Keratinocyte (primary cell): Measurements from ENCODE around the gene ICE2. TPM values are rescaled to one million over a fixed set of nuclear protein-coding genes. Genes with fewer than 3 reads are reported as not detected.
A peak's percentile ranks its signal among the peaks of the same experiment; 100 is the strongest.

Source experiments
- DNase-seq: peaks from one replicate; pipeline ENCODE4 v3.0.0-alpha.2; 2011; ENCODE audit warnings: low read depth, missing footprints, low spot score
- FAIRE-seq: peaks from 2 replicates; lab custom pipeline; 2011; peaks lifted over from hg19 to GRCh38; lab: Jason Lieb, UNC
- H2AFZ ChIP-seq: 2 replicates; pipeline ENCODE4 v1.6.0; 2012; ENCODE audit warnings: low read length, control low read depth, inconsistent platforms; ENCODE audit not compliant: control insufficient read depth
- H3K27ac ChIP-seq: 2 replicates; pipeline ENCODE4 v1.5.1; 2011; ENCODE audit warnings: low read length; ENCODE audit not compliant: control insufficient read depth, insufficient read depth
- H3K27me3 ChIP-seq: 3 replicates; pipeline ENCODE4 v1.6.0; 2011; ENCODE audit warnings: low read length; ENCODE audit not compliant: control insufficient read depth, insufficient read depth; ENCODE audit errors: extremely low read depth
- H3K36me3 ChIP-seq, 2 experiments: 2 replicates in 1 of 2; 3 replicates in 1 of 2; pipeline ENCODE4 v1.5.1; 2011; ENCODE audit warnings: low read length in 2 of 2, mild to moderate bottlenecking in 1 of 2; ENCODE audit not compliant: control insufficient read depth in 2 of 2, insufficient read depth in 2 of 2; ENCODE audit errors: extremely low read depth in 1 of 2
- H3K4me1 ChIP-seq: 3 replicates; pipeline ENCODE4 v1.5.1; 2011; ENCODE audit warnings: low read length; ENCODE audit not compliant: control insufficient read depth, insufficient read depth; ENCODE audit errors: extremely low read depth
- H3K4me2 ChIP-seq: 3 replicates; pipeline ENCODE4 v1.6.0; 2011; ENCODE audit warnings: low read depth, low read length; ENCODE audit not compliant: control insufficient read depth, insufficient read depth; ENCODE audit errors: extremely low read depth
- H3K4me3 ChIP-seq, 3 experiments: fragments of 200-600 bp in 1 of 3; sonication (generic) in 1 of 3; 2 replicates in 2 of 3; 3 replicates in 1 of 3; pipeline ENCODE4 v1.5.1; 2011 to 2016; ENCODE audit warnings: low read length in 3 of 3, mild to moderate bottlenecking in 3 of 3, control low read depth in 2 of 3, inconsistent platforms in 1 of 3, low read depth in 1 of 3, mixed read lengths in 1 of 3, mixed run types in 1 of 3, moderate library complexity in 1 of 3; ENCODE audit not compliant: control insufficient read depth in 2 of 3, insufficient read depth in 2 of 3; ENCODE audit errors: extremely low read depth in 1 of 3
- H3K79me2 ChIP-seq: 2 replicates; pipeline ENCODE4 v1.6.0; 2012; ENCODE audit warnings: low read length; ENCODE audit not compliant: control insufficient read depth, insufficient read depth
- H3K9ac ChIP-seq: 3 replicates; pipeline ENCODE4 v1.6.0; 2011; ENCODE audit warnings: low read length; ENCODE audit not compliant: control insufficient read depth, insufficient read depth; ENCODE audit errors: extremely low read depth
- H3K9me1 ChIP-seq: 3 replicates; pipeline ENCODE4 v1.6.0; 2011; ENCODE audit warnings: low read length; ENCODE audit not compliant: control insufficient read depth, insufficient read depth; ENCODE audit errors: extremely low read depth
- H3K9me3 ChIP-seq: 2 replicates; pipeline ENCODE4 v1.5.1; 2012; ENCODE audit warnings: low read depth, low read length; ENCODE audit not compliant: control insufficient read depth
- H4K20me1 ChIP-seq: 3 replicates; pipeline ENCODE4 v1.6.0; 2011; ENCODE audit warnings: low read length; ENCODE audit not compliant: control insufficient read depth, insufficient read depth; ENCODE audit errors: extremely low read depth
- EZH2 ChIP-seq: IDR thresholded peaks from one replicate; pipeline ENCODE4 v1.6.1; 2012; ENCODE audit warnings: inconsistent platforms, mild to moderate bottlenecking, low read length, moderate library complexity
- dilution Hi-C: fragments of 300-500 bp; cut with MboI; formaldehyde crosslinking; loops from one replicate; pipeline ENCODE4 v1.7.0; 2020; ENCODE audit warnings: low sequenced_read_pairs; ENCODE audit not compliant: extremely low pct_ligation_motif_present
- polyA plus RNA-seq, 5 experiments: library from polyadenylated mRNA; depleted of rRNA in 3 of 5; stranded (reverse) in 3 of 5; stranded (forward) in 1 of 5; unstranded in 1 of 5; fragments of >200 nt; gene quantifications; 1 replicate in 1 of 5; 2 replicates in 3 of 5; 3 replicates in 1 of 5; pipeline versions ENCODE4 v1.2.1 to v1.2.3, GENCODE V29; 2011 to 2012; ENCODE audit warnings: missing spikeins in 2 of 5, low read depth in 1 of 5, low replicate concordance in 1 of 5
- TF ChIP-seq, protein P1 (sequence below), 3 experiments: IDR thresholded peaks in 1 of 3; conservative IDR thresholded peaks in 1 of 3; optimal IDR thresholded peaks in 1 of 3; 2 replicates in 2 of 3; 3 replicates in 1 of 3; pipeline versions ENCODE3 to v1.5.1; 2011; ENCODE audit warnings: low read length in 3 of 3, mild to moderate bottlenecking in 3 of 3, moderate library complexity in 2 of 3, control low read depth in 1 of 3, inconsistent platforms in 1 of 3; ENCODE audit not compliant: insufficient read depth in 2 of 3; ENCODE audit errors: extremely low read depth in 1 of 3

The ICE2 gene
- polyA plus RNA-seq, 1 donor (not counting 4 experiments of a cell fraction or from before 2014, with no cell fraction given) = 34.1 TPM

DNA sequence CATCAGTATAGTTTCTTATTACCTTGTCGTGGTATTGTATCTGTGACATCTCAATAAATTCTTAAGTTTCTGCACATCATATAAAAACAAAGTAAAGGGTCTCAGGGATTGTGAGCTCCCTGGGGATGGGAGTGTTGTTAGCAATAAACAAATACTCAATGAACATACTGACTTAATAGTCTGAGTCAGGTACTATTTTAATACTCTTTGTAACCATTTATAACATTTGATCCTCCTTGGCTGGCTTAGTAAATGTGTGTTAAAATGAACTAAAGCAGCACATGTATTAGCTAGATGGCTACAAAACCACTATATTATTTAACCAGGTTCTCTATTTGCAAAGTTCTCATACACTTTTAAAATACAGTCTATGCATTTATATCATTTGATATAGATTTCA, 1.8 kb downstream of the ICE2 start:
- H3K27me3 ChIP-seq = no peaks in the 10 kb centered on the region
- peak overlapping the region in 1 of 3 experiments; percentile 89 for H3K4me3 ChIP-seq
- H3K9me1 ChIP-seq = no peaks in the 10 kb centered on the region
- no peak overlapping the region for H2AFZ ChIP-seq
- DNase-seq (no peak), FAIRE-seq (no peak)
- H3K27ac ChIP-seq = peak overlapping the region; percentile 94
- TF ChIP-seq EZH2 = no peak
- TF ChIP-seq, protein P1, sequence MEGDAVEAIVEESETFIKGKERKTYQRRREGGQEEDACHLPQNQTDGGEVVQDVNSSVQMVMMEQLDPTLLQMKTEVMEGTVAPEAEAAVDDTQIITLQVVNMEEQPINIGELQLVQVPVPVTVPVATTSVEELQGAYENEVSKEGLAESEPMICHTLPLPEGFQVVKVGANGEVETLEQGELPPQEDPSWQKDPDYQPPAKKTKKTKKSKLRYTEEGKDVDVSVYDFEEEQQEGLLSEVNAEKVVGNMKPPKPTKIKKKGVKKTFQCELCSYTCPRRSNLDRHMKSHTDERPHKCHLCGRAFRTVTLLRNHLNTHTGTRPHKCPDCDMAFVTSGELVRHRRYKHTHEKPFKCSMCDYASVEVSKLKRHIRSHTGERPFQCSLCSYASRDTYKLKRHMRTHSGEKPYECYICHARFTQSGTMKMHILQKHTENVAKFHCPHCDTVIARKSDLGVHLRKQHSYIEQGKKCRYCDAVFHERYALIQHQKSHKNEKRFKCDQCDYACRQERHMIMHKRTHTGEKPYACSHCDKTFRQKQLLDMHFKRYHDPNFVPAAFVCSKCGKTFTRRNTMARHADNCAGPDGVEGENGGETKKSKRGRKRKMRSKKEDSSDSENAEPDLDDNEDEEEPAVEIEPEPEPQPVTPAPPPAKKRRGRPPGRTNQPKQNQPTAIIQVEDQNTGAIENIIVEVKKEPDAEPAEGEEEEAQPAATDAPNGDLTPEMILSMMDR (optimal IDR thresholded peaks at IDR 0.05 in 1 of 3, IDR thresholded peaks at IDR 0.05 in 1 of 3, conservative IDR thresholded peaks at IDR 0.05 in 1 of 3; ENCODE audit: extremely low read depth in 1 of 3, insufficient read depth in 2 of 3, low read length in 3 of 3) = no peak
- H3K4me2 ChIP-seq = peak overlapping the region; percentile 89
- H4K20me1 ChIP-seq = no peaks in the 10 kb centered on the region
- peaks cover 40% of the 10 kb centered on the region for H3K79me2 ChIP-seq
- no peak overlapping the region for H3K9ac ChIP-seq
- peaks cover 2 to 8% of the 10 kb centered on the region in 2 experiments for H3K36me3 ChIP-seq
- dilution Hi-C loops = no loop called here
- H3K9me3 ChIP-seq = no peaks in the 10 kb centered on the region
- H3K4me1 ChIP-seq = peaks cover 26% of the 10 kb centered on the region

DNA sequence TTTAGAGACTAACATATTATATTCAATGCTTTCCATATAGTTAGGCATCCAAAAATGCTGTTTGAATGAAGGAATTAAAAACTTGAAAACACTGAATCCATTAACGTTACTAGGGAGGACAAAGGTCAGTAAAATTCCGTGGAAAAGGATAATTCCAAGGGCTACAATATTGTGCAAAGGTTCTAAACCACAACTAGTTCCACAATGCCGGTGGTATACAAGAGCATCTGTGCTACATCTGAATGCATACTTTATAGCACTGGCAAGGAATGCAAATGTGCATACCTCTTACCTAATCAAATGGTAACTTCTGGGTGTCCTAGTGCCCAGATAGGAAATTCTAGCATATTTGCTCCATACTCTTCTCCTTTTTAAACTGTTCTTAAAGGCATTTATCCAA, 2.2 kb downstream of the ICE2 start:
- no peak overlapping the region for H3K27ac ChIP-seq
- H4K20me1 ChIP-seq = no peaks in the 10 kb centered on the region
- H2AFZ ChIP-seq = no peak overlapping the region
- H3K4me1 ChIP-seq = peaks cover 26% of the 10 kb centered on the region
- H3K36me3 ChIP-seq = peaks cover 2 to 8% of the 10 kb centered on the region in 2 experiments
- no peak overlapping the region for H3K9ac ChIP-seq
- no peaks in the 10 kb centered on the region for H3K9me1 ChIP-seq
- no peaks in the 10 kb centered on the region for H3K9me3 ChIP-seq
- dilution Hi-C loops = no loop called here
- peaks cover 40% of the 10 kb centered on the region for H3K79me2 ChIP-seq
- H3K4me2 ChIP-seq = peak overlapping the region; percentile 89
- H3K27me3 ChIP-seq = no peaks in the 10 kb centered on the region
- H3K4me3 ChIP-seq = no peak overlapping the region
- DNase-seq = no peak
- FAIRE-seq = no peak
- TF ChIP-seq, protein P1 (optimal IDR thresholded peaks at IDR 0.05 in 1 of 3, IDR thresholded peaks at IDR 0.05 in 1 of 3, conservative IDR thresholded peaks at IDR 0.05 in 1 of 3; ENCODE audit: extremely low read depth in 1 of 3, insufficient read depth in 2 of 3, low read length in 3 of 3) = no peak
